ENCODE data around the gene LIMS1. TPM values are rescaled to one million over a fixed set of nuclear protein-coding genes. Genes with fewer than 3 reads are reported as not detected.
"Not testable (repeated sequence)": the region's sequence is repeated elsewhere in the genome, so short reads cannot be mapped to it uniquely, and the experiment has no call there.

Gene LIMS1
- total and polyA plus RNA-seq, 2 donors from 2014 or later = 14.4 to 65.1 TPM

DNA sequence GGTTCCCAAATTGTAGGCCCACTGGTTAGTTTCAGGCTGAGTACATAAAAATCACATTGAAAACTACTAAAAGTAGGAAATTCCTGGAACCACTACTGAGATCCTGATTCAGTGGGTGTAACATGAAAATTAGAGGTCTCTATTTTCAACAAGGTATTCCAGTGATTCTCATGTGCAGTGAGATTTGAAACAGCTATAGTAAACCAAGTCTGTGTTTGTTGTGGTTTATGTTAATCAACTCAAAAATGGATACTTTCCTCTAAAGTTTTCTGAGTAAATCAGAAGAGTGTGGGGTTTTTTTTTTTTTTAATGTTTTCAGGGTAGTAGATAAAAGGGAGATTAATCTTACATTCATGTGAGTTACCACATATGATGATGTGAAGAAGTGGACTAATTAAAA is 42.4 kb upstream of the LIMS1 start:
- TF ChIP-seq, protein P1, sequence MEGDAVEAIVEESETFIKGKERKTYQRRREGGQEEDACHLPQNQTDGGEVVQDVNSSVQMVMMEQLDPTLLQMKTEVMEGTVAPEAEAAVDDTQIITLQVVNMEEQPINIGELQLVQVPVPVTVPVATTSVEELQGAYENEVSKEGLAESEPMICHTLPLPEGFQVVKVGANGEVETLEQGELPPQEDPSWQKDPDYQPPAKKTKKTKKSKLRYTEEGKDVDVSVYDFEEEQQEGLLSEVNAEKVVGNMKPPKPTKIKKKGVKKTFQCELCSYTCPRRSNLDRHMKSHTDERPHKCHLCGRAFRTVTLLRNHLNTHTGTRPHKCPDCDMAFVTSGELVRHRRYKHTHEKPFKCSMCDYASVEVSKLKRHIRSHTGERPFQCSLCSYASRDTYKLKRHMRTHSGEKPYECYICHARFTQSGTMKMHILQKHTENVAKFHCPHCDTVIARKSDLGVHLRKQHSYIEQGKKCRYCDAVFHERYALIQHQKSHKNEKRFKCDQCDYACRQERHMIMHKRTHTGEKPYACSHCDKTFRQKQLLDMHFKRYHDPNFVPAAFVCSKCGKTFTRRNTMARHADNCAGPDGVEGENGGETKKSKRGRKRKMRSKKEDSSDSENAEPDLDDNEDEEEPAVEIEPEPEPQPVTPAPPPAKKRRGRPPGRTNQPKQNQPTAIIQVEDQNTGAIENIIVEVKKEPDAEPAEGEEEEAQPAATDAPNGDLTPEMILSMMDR (IDR thresholded peaks at IDR 0.05; ENCODE audit: borderline replicate concordance, extremely low read depth, insufficient read depth) = no peak
- no peaks in the 10 kb centered on the region for H3K9me3 ChIP-seq (ENCODE audit: control insufficient read depth in 2 of 3, insufficient read depth in 1 of 3, low read length in 3 of 3)
- H3K36me3 ChIP-seq (ENCODE audit: control insufficient read depth in 2 of 3, insufficient read depth in 3 of 3, low read length in 3 of 3) = peaks cover 4 to 40% (median 8%) of the 10 kb centered on the region in 3 donors
- no peak overlapping the region for H3K9ac ChIP-seq (ENCODE audit: low read length in 3 of 3)
- H3K4me1 ChIP-seq (ENCODE audit: control insufficient read depth in 2 of 3, insufficient read depth in 2 of 3, low read depth in 1 of 3, low read length in 3 of 3) = no peaks in the 10 kb centered on the region
- no peak overlapping the region for H3K4me3 ChIP-seq (ENCODE audit: low read length in 3 of 3)
- FAIRE-seq (no peak), DNase-seq (no peak)
- intact Hi-C loops (cut with DNase I) = no loop called here
- H3K27me3 ChIP-seq (ENCODE audit: control insufficient read depth, insufficient read depth, low read length) = no peaks in the 10 kb centered on the region
- H3K27ac ChIP-seq (ENCODE audit: low read depth in 2 of 2, low read length in 2 of 2) = no peak overlapping the region

DNA sequence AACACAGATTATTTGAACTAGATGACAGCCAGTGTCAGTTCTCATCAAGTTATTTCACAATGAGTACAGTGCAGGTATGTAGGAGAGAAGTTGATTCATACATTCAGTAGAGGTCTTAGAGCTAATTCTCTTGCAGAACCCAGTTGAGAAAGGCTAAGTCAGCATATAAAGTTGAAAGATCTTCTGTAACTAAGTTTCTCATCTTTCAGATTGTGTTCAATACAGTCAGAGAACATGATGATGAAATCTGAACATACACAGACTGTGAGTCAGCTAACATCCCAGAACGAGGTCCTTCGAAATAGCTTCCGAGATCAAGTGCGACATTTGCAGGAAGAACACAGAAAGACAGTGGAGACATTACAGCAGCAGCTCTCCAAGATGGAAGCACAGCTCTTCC is 41.9 kb upstream of the LIMS1 start:
- intact Hi-C loops (cut with DNase I) = no loop called here
- no peak overlapping the region for H3K27ac ChIP-seq (ENCODE audit: low read depth in 2 of 2, low read length in 2 of 2)
- peaks cover 4 to 39% (median 8%) of the 10 kb centered on the region in 3 donors for H3K36me3 ChIP-seq (ENCODE audit: control insufficient read depth in 2 of 3, insufficient read depth in 3 of 3, low read length in 3 of 3)
- TF ChIP-seq, protein P1 (IDR thresholded peaks at IDR 0.05; ENCODE audit: borderline replicate concordance, extremely low read depth, insufficient read depth) = no peak
- H3K4me1 ChIP-seq (ENCODE audit: control insufficient read depth in 2 of 3, insufficient read depth in 2 of 3, low read depth in 1 of 3, low read length in 3 of 3) = no peaks in the 10 kb centered on the region
- FAIRE-seq = no peak
- no peak overlapping the region for H3K4me3 ChIP-seq (ENCODE audit: low read length in 3 of 3)
- H3K27me3 ChIP-seq (ENCODE audit: control insufficient read depth, insufficient read depth, low read length) = no peaks in the 10 kb centered on the region
- H3K9ac ChIP-seq (ENCODE audit: low read length in 3 of 3) = no peak overlapping the region
- H3K9me3 ChIP-seq (ENCODE audit: control insufficient read depth in 2 of 3, insufficient read depth in 1 of 3, low read length in 3 of 3) = no peaks in the 10 kb centered on the region
- DNase-seq = no peak

DNA sequence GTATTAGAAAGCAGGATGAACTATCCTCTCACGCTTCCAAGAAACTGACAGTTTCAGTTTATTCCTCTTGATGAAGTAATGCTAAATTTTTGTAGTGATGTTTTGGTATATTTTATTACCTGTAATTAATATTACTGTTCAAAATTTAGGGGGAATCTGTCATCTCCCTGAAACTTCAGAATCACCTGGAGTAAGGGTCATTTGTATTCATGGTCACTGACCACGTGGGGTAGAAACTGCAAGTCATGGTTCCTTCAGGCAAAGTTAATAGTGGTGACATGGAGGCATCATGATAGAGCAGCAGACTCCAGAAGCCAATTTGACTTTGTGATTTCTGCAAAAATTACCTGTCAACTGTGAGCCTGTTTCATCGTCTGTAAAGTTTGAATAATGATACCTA is 38.1 kb upstream of the LIMS1 start:
- H3K9me3 ChIP-seq (ENCODE audit: control insufficient read depth in 2 of 3, insufficient read depth in 1 of 3, low read length in 3 of 3); H3K27ac ChIP-seq (ENCODE audit: low read depth in 2 of 2, low read length in 2 of 2); FAIRE-seq; DNase-seq; H3K4me3 ChIP-seq (ENCODE audit: low read length in 3 of 3); H3K27me3 ChIP-seq (ENCODE audit: control insufficient read depth, insufficient read depth, low read length); H3K9ac ChIP-seq (ENCODE audit: low read length in 3 of 3); H3K4me1 ChIP-seq (ENCODE audit: control insufficient read depth in 2 of 3, insufficient read depth in 2 of 3, low read depth in 1 of 3, low read length in 3 of 3); intact Hi-C loops (cut with DNase I): not testable (repeated sequence)
- peaks cover 4 to 14% (median 5%) of the 10 kb centered on the region in 3 donors for H3K36me3 ChIP-seq (ENCODE audit: control insufficient read depth in 2 of 3, insufficient read depth in 3 of 3, low read length in 3 of 3)

DNA sequence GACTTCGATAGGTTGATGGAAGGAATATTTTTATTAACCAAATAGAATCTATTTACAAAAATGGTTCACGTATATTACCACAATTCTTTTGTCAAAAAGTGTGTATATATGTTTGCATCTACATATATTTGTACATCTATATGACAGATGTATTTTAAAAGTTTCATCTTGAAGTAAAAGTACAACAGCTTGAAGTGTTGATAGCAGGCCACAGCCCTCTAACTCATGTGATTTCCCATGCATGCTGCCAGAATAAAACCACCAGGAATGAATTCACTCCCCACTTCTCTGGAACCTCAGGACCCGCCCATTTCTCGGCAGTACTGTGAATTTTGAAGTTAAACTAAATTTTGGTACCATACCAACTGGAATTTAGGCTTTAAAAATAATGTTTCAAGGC is 26.6 kb upstream of the LIMS1 start:
- H3K9ac ChIP-seq (ENCODE audit: low read length in 3 of 3); H3K4me1 ChIP-seq (ENCODE audit: control insufficient read depth in 2 of 3, insufficient read depth in 2 of 3, low read depth in 1 of 3, low read length in 3 of 3); H3K27me3 ChIP-seq (ENCODE audit: control insufficient read depth, insufficient read depth, low read length); H3K4me3 ChIP-seq (ENCODE audit: low read length in 3 of 3); DNase-seq; intact Hi-C loops (cut with DNase I); H3K27ac ChIP-seq (ENCODE audit: low read depth in 2 of 2, low read length in 2 of 2); H3K36me3 ChIP-seq (ENCODE audit: control insufficient read depth in 2 of 3, insufficient read depth in 3 of 3, low read length in 3 of 3); FAIRE-seq; H3K9me3 ChIP-seq (ENCODE audit: control insufficient read depth in 2 of 3, insufficient read depth in 1 of 3, low read length in 3 of 3): not testable (repeated sequence)

DNA sequence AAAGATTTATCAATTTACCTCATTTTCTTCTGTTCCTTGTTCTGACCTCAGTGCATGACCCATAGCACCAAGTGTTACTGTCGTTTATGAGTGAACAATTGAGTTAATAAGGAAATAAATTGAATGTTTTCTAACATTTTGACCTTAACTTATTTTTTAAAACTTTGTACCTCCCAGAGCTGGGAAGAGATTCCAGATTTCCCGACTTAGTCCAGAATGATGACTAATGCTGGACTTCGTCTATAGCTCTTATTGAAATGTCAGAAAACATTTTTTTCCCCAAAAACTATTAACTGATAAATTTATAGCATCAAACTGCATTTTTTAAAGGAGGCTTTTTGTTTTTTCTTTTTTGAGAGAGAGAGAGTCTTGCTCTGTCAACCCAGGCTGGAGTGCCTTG is 21.8 kb upstream of the LIMS1 start:
- intact Hi-C loops (cut with DNase I); H3K4me3 ChIP-seq (ENCODE audit: low read length in 3 of 3); H3K27ac ChIP-seq (ENCODE audit: low read depth in 2 of 2, low read length in 2 of 2); FAIRE-seq; H3K27me3 ChIP-seq (ENCODE audit: control insufficient read depth, insufficient read depth, low read length); H3K9me3 ChIP-seq (ENCODE audit: control insufficient read depth in 2 of 3, insufficient read depth in 1 of 3, low read length in 3 of 3); H3K9ac ChIP-seq (ENCODE audit: low read length in 3 of 3); H3K4me1 ChIP-seq (ENCODE audit: control insufficient read depth in 2 of 3, insufficient read depth in 2 of 3, low read depth in 1 of 3, low read length in 3 of 3); DNase-seq; H3K36me3 ChIP-seq (ENCODE audit: control insufficient read depth in 2 of 3, insufficient read depth in 3 of 3, low read length in 3 of 3): not testable (repeated sequence)

DNA sequence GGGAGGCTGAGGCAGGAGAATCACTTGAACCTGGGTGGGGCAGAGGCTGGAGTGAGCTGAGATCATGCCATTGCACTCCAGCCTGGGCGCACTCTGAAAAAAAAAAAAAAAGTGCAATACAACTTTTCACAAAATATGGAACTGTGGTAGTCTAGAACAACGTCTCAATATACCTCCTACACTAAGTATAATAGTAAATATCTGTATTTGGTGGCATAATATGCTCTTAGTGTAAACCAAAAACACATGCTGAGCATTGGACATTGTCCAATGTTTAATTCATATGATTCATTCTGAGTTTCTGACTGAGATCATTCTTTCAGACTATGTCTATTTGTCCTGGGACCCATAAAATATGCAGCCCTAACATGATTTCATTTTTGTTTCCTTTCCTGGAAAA is 19.8 kb upstream of the LIMS1 start:
- H3K36me3 ChIP-seq (ENCODE audit: control insufficient read depth in 2 of 3, insufficient read depth in 3 of 3, low read length in 3 of 3); H3K27ac ChIP-seq (ENCODE audit: low read depth in 2 of 2, low read length in 2 of 2); DNase-seq; H3K9ac ChIP-seq (ENCODE audit: low read length in 3 of 3); intact Hi-C loops (cut with DNase I); H3K27me3 ChIP-seq (ENCODE audit: control insufficient read depth, insufficient read depth, low read length); FAIRE-seq; H3K4me3 ChIP-seq (ENCODE audit: low read length in 3 of 3); H3K4me1 ChIP-seq (ENCODE audit: control insufficient read depth in 2 of 3, insufficient read depth in 2 of 3, low read depth in 1 of 3, low read length in 3 of 3); H3K9me3 ChIP-seq (ENCODE audit: control insufficient read depth in 2 of 3, insufficient read depth in 1 of 3, low read length in 3 of 3): not testable (repeated sequence)

DNA sequence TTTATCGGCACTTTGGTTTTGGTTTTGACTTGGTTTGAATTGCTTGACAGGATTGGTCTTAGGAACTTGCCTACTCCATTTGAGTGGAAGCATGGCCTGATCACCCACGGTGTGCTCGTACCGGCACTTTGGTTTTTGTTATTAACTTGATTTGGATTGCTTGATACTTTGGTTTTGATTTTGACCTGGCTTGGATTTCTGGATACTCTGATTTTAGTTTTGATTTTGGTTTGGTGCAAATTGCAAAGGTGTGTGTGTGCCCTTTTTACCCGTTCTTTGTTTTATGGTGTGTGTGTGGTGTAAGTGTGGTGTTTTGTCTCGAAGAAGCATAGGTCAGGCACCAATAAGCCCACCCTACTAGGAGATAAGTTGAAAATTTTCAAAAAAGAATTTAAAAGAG is 9.6 kb upstream of the LIMS1 start:
- DNase-seq; H3K9me3 ChIP-seq (ENCODE audit: control insufficient read depth in 2 of 3, insufficient read depth in 1 of 3, low read length in 3 of 3); H3K27ac ChIP-seq (ENCODE audit: low read depth in 2 of 2, low read length in 2 of 2); FAIRE-seq; H3K36me3 ChIP-seq (ENCODE audit: control insufficient read depth in 2 of 3, insufficient read depth in 3 of 3, low read length in 3 of 3); H3K27me3 ChIP-seq (ENCODE audit: control insufficient read depth, insufficient read depth, low read length); H3K4me3 ChIP-seq (ENCODE audit: low read length in 3 of 3); H3K4me1 ChIP-seq (ENCODE audit: control insufficient read depth in 2 of 3, insufficient read depth in 2 of 3, low read depth in 1 of 3, low read length in 3 of 3); intact Hi-C loops (cut with DNase I); H3K9ac ChIP-seq (ENCODE audit: low read length in 3 of 3): not testable (repeated sequence)

Data from kidney (tissue), 14 donors.